GM18505 (cell line): ENCODE results near the gene ELMO1.

Experiments used
- ATAC-seq: cut with Tn5 transposase; IDR thresholded peaks from one replicate; pipeline ENCODE4 v1.9.1; 2021; ENCODE audit not compliant: unreplicated experiment
- POLR2A ChIP-seq: IDR thresholded peaks from 4 replicates; pipeline ENCODE4 v1.6.1; 2011; ENCODE audit warnings: borderline replicate concordance; ENCODE audit not compliant: insufficient read depth, insufficient read length; ENCODE audit errors: extremely low read depth

The ELMO1 gene

DNA sequence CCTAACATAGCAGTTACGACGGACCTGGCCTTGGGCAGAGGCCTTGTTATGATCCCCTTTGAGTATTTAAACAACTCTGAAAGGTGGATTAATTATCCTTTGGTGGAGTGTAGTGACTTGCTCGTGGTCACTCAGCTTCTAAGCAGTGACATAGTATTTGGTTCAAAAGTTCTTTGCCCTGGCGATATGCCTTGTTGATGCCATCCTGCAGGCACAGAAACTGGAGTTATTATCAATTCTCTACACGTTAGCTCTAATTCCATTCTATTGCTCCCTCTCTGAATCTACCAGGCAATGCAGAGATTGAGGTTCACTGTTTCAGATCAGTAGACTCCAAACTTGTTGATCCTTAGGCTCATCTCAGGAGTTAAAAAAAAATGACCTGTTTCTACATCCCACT lies 32.5 kb upstream of the ELMO1 start:
- TF ChIP-seq POLR2A, result no peak
- ATAC-seq, result no peak

- ATAC-seq, result no peak
- TF ChIP-seq POLR2A, result no peak
These were observed 31.7 kb upstream of the ELMO1 start for GRCh38 chr7:37480041-37481031.

DNA sequence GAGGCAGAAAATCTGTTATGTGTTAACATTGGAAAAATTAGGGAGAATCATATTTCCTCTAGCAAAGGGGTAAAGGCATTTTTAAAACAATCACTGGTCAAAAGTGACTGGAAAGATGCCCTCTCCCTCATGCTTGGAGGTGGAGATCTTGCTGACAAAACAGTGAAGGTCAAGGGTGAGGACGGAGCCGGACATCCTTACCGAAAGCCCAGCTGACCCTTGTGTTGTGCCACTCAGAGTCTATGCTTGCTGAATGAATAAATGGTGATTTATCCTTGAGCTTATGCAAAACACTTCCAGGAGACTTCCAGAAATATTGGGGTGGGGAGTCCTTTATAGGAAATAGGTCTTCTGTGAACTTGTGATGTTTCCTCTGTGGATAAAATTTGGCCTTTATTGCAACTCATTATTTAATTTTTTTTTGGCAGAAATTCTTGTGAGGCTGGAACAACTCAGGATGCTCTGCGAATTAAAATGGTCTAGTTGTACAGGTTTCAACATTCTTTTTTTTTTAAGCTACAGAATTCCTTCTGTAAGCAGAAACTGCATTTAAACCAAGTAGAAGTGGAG lies 28.3 kb upstream of the ELMO1 start:
- ATAC-seq, result no peak
- no peak for TF ChIP-seq POLR2A

DNA sequence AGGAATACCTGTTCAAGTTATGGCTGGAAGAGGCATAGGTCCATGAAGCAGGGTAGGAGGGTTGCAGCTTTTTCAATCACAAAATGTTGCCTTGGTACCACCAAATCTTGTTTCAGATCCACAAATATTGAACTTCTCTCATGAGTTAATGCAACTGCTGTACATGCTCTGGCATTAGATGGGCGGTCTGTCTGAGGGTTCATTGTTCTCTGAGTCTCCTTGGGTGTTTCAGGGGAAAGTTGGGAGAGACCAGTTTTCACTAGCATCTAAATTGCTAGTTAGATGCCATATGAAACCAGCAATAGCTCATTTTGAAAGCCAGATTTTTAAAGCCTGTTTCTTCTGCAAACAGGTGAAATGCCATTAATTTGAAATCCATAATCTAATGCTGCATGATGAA lies 27.8 kb upstream of the ELMO1 start:
- no peak for ATAC-seq
- no peak for TF ChIP-seq POLR2A

GRCh38 chr7:37475646-37476045 lies 27.0 kb upstream of the ELMO1 start:
- ATAC-seq, result no peak
- no peak for TF ChIP-seq POLR2A

GRCh38 chr7:37471619-37472018 lies 23.0 kb upstream of the ELMO1 start:
- no peak for ATAC-seq
- TF ChIP-seq POLR2A, result no peak

GRCh38 chr7:37467002-37467401 lies 18.3 kb upstream of the ELMO1 start:
- no peak for TF ChIP-seq POLR2A
- ATAC-seq, result no peak

- ATAC-seq, result no peak
- TF ChIP-seq POLR2A, result no peak
These were observed 13.5 kb upstream of the ELMO1 start for GRCh38 chr7:37462138-37462537.

GRCh38 chr7:37455081-37455480 lies 6.4 kb upstream of the ELMO1 start:
- no peak for TF ChIP-seq POLR2A

GRCh38 chr7:37452346-37452745 lies 3.7 kb upstream of the ELMO1 start:
- no peak for TF ChIP-seq POLR2A
- no peak for ATAC-seq

More at GRCh38 chr7:37455081-37455480, 6.4 kb upstream of the ELMO1 start:
- no peak for ATAC-seq

GRCh38 chr7:37450035-37450434 lies 1.4 kb upstream of the ELMO1 start:
- no peak for ATAC-seq
- no peak for TF ChIP-seq POLR2A

- no peak for ATAC-seq
These were observed 957 bp upstream of the ELMO1 start for GRCh38 chr7:37449621-37450020.

DNA sequence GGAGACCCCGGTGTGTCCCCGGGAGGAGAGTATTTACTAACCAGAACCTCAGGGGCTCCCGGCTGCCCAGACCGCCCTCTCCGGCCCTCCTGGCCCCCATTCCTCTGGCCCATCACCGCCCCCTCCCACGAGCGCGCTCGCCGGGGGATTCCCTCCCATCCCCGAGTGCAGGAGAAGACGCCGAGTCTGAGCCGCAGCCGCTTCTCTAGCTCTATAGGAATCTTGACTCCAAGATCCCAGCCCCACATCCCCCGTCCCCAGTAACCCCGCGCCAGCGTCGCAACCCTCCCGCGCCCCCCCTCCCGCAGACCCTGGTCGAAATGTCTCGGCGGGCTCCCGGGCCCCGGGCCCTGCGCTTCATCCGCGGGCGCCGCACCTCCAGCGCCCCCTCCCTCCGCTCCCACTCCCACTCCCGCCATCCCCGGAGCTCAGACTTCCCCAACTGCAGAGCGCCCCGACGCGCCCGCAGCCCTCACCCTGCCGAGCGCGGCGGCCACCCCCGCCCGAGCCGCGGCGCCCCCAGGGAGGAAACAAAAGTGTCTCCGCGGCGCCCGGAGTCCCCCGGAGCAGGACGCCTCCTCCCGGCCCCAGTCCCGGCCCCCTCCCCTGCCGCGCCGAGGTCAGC lies 541 bp downstream of the ELMO1 start:
- no peak for TF ChIP-seq POLR2A
- ATAC-seq, result peak; percentile 32

More at GRCh38 chr7:37449621-37450020, 957 bp upstream of the ELMO1 start:
- TF ChIP-seq POLR2A, result no peak

DNA sequence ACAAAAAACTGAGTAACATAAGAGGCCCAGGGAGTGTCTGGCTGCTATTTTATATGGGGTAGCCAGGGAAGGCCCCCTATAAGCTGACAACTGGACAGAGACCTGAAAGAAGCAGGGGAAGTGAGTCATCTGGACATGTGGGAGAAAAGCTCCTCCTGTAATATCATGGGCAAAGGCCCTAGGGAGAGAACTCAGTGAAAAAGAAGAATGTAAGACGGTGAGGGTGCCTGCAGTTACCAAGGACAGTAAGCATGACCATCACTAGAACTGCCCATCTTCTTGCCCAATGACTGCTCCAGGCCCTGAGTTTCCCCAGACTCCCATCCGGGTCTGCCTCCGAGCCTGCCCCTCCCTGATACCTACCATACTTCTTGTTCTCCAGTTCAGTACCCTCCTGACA lies 2.3 kb downstream of the ELMO1 start:
- no peak for TF ChIP-seq POLR2A
- ATAC-seq, result no peak

DNA sequence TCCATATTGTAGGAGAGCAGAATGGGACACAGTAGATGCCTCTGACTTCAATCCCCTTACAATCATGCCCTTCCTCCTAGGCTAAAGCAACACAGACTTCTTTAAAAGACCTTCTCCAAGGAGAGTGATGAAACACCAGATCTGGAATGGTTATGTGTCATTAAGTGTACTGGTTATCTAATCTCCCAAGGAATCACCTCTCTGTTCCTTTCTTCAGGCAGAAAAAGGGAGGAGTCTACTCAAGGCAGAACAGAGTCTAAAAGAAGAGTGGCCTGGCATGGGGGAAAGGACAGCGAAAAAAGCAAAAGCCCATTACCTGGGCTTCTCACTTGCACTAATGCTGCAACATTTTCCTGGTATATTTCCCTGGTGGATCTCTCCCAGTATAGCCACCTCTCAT lies 2.9 kb downstream of the ELMO1 start:
- ATAC-seq, result no peak
- no peak for TF ChIP-seq POLR2A
